Subcutaneous adipose tissue (tissue), 4 donors: ENCODE data around the gene FOXRED1. TPM values are rescaled to one million over a fixed set of nuclear protein-coding genes. Genes with fewer than 3 reads are reported as not detected.

Experiments used
- total RNA-seq, 4 donors: library from RNA; depleted of rRNA; stranded (reverse); fragments of >200 nt; gene quantifications; one replicate each; pipeline ENCODE4 v1.1.0, GENCODE V29; 2016
- TF ChIP-seq, protein P1 (sequence below): fragments of 450-650 bp; IDR thresholded peaks from one replicate; pipeline ENCODE4 v1.5.1; 2016; ENCODE audit warnings: low read depth, mild to moderate bottlenecking, control low read depth, antibody characterized with exemption, moderate library complexity

The FOXRED1 gene
- total RNA-seq, 4 donors from 2014 or later, result 11.0 to 38.6 (median 15.7) TPM

DNA sequence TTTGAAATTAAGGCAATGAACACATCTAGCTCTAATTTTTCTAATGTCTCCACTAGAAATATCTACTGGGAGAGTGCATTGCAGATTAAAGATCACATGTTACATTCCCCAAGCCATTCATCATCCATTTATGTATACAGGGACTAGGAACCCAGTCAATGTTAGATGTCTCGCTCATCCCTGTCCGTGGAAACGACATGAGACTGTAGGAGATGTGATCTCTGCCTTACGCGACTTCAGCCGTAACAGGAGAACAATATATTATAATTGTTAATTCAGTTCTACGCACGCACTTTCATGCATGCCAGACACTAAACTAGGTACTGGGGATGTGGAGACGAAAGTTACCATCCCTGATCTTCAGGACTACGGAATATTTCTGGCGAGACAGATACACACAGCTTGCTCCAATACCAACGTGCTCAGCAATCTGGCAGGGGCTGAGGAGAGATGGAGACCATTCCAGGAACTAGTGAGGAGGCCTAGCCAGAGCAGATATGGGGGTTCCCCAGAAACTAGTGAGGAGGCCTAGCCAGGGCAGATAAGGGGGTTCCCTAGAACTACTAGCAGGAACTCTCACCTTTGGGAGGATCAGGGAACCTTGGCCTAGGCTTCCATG is 35.6 kb downstream of the FOXRED1 start:
- TF ChIP-seq, protein P1, sequence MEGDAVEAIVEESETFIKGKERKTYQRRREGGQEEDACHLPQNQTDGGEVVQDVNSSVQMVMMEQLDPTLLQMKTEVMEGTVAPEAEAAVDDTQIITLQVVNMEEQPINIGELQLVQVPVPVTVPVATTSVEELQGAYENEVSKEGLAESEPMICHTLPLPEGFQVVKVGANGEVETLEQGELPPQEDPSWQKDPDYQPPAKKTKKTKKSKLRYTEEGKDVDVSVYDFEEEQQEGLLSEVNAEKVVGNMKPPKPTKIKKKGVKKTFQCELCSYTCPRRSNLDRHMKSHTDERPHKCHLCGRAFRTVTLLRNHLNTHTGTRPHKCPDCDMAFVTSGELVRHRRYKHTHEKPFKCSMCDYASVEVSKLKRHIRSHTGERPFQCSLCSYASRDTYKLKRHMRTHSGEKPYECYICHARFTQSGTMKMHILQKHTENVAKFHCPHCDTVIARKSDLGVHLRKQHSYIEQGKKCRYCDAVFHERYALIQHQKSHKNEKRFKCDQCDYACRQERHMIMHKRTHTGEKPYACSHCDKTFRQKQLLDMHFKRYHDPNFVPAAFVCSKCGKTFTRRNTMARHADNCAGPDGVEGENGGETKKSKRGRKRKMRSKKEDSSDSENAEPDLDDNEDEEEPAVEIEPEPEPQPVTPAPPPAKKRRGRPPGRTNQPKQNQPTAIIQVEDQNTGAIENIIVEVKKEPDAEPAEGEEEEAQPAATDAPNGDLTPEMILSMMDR, result no peak

DNA sequence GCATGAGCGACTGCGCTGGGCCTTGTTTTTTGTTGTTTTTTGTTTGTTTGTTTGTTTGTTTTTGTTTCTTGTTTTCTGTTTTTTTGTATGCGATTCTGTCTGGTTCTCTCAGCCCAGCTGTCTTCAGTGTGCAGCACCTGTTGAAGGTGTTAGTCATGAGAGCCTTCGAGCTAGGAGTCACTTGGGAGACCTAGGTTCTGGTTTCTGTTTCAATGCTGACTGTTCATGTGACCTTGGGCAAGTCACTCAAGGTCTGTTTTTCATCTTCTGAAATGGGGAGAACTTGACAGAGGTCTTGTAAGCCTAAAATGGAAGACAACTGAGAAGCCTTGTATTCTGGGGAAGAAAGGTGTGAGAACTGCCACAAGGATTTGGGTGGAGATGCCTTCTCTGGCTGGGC is 36.7 kb downstream of the FOXRED1 start:
- TF ChIP-seq, protein P1, result no peak

DNA sequence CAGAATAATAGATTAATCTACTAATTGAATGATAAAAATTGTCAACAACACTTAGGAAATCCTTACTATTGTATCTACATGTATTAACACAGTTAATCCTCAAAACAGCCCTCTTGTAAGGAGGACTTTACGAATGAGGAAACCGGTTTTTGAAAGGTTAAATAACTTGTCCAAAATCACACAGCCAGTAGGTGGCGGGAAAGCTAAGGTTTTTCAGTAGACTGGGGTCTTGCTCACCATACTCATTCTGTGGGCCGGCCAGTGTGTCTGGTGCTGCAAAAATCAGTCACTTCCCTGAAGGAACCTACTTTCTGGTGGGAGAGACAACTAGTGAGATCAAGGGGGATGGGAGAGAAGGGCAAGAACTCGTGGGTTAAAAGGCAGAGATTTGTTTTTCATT is 38.8 kb downstream of the FOXRED1 start:
- TF ChIP-seq, protein P1, result no peak

DNA sequence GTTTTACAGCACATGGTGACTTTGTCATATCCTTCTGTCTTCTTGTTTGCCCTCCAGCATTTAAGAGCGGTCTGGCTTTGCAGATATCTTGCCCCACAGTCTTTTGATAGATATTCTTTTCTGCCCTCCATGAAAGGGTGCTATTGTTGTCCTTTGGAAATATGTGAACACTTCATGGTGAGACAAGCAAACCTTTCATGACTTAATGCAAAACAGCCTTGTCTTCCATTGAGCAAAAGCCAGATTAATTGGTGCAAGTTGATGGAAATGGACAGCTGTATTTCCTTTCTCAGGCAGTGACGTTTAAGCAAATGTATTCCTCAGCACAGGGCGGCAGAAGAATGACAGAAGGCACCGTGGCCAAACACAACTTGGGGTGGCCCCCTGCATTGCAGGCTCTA is 39.3 kb downstream of the FOXRED1 start:
- TF ChIP-seq, protein P1, result no peak

DNA sequence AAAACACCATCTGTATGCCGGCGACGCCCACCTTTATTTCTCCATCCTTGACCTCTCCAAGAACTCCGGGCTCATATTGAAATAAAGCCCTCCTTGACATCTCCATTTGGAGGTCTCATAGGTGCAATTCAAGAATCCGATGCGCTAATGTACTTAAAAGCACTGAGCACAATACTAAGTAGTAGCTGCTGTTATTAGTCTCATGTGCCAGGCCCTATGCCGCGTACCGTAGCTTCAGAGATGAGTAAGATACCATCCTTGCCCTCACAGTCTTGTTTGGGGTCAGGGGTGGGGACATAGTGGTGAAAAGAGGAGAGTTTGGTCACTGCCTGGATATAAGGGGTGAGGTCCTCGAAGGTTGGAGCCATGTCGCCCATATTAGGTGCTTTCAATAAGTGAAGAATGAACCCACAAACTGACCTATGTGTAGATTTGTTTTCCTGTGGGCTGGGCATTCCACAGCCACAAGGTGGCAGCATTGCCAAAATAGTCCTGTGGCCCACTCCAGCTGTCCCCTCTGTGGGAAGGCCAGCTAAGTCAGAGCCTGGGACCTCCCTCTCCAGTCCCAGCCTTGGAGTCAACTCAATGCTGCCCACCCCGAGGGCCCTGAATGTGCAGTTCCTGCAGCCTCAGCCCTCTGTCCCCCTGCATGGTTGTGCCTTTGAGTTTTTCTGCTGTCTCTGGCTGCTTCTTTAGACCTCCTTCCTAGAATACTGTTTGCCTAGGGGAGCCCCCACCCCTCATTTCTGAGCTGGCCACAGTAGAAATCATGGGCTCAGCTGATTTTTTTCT is 41.4 kb downstream of the FOXRED1 start:
- TF ChIP-seq, protein P1, result no peak

DNA sequence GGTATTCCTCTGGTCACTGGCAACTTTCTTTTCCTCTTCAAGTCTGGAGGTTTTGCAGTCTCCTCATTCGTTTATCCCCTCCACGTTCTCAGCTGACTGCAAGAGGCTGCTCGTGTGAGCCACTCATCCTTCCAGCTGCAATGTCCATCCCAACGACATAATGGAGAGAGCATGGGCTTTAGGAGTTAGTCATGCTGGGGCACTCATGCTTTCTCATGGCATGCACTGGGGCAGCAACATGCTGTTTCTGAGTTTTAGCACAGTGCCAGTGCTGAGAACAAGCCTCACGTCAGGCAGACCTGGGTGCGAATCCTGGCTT is 42.0 kb downstream of the FOXRED1 start:
- TF ChIP-seq, protein P1, result no peak

DNA sequence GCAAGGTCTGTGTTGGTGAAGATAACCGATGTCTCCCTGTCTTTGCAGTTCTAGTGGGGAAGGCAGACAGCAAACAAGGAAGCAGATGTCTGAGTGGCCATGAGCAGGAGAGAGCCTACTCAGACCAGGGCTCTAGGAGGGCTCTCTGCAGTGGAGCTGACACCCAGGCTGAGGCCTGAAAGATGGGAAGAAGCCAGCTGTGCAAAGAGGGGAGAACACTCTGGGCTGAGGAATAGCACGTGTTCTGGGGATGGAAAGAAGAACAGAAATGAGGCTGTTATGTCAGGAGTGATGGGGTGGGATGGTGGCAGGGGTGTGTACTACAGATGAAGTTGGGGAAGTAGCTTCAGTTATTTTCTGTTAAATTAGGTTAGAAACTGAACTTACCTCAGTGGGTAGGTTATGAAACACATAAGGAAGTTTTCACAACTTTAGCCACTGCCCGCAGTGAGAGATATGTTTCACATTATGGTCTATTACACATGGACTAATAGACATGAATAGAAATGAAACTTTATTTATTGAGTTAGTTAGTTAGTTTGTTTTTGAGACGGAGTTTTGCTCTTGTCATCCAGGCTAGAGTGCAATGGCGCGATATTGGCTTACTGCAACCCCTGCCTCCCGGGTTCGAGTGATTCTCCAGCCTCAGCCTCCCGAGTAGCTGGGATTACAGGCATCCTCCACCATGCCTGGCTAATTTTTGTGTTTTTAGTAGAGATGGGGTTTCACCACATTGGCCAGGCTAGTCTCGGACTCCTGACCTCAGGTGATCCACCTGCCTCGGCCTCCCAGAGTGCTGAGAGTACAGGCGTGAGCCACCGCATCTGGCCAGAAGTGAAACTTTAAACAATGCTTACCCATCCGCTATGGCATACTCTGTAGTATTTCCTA is 42.7 kb downstream of the FOXRED1 start:
- TF ChIP-seq, protein P1, result no peak
